Activated CD4-positive, alpha-beta T cell treated with anti-CD3 and anti-CD28 coated beads, Interleukin-2, amount 50 U/mL, for 4 hours (primary cell): ENCODE data around the gene SLC16A12.

Source experiments
- DNase-seq, 2 experiments: peaks; one replicate each; pipeline ENCODE4 v3.0.0-alpha.2; 2020

The SLC16A12 gene, protein sequence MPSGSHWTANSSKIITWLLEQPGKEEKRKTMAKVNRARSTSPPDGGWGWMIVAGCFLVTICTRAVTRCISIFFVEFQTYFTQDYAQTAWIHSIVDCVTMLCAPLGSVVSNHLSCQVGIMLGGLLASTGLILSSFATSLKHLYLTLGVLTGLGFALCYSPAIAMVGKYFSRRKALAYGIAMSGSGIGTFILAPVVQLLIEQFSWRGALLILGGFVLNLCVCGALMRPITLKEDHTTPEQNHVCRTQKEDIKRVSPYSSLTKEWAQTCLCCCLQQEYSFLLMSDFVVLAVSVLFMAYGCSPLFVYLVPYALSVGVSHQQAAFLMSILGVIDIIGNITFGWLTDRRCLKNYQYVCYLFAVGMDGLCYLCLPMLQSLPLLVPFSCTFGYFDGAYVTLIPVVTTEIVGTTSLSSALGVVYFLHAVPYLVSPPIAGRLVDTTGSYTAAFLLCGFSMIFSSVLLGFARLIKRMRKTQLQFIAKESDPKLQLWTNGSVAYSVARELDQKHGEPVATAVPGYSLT

DNA sequence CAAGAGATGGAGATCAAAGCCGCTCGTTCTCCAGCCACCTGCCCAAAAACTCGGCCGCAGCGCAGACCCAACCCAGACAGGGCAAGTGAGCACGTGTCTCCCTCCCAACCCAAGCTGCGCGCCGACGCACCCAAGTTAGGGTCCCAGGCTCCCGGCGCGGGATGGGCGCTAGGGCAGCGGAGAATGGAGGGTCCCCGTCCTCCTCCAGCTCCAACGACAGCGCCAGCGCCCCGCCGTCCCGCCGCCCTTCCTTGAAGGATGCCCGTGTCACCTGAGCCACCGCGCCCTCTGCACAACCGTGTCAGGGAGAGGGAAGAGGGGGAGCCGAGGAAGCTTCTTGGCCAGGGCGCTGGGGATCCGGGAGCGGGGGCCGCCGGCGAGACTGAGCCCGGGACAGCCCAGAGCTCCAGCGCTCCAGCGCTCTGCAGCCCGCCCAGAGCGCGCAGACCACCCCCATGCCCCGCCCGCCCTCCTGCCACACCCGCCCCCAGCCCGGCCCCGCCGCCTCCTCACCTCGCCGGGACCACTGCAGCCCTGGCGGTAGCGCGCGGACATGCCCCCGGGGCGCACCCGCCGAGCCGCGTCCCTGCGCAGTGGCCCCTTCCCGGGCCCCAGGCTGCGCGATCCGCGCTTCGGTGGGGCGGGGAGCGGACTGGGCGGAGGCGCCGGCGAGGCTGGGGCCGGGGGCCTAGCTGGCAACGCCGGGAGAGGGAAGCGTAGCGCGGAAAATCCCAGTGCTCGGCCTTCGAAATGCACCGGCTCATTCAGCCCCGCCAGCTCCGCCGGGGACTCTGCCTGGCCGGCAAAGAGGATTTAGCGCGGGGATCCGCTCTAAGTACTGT is at the start of gene SLC16A12:
SLC16A12 (minus strand) TSS at position 424 of the 842 bp plus-strand sequence. CDS start 73,016 bp downstream, outside the sequence.
- no peak for DNase-seq

DNA sequence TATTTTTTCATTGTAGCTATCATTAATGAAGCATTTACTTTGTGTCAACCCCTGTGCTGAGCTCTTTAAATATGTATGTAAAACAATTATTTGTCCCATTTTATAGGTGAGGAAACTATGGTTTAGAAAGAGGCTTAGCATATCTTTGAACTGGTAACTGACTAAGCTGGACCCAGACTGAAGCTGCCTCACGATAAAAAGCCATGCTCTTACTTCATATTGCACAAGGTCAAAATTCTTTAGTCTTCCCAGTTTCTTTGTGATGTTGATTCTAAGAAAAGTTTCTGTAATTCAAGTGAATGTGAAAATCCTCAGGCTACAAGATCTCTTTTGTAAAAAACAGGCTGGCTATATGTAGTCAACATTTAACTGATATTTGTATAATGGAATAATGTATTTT is 46.6 kb upstream of the SLC16A12 start:
- no peak for DNase-seq

DNA sequence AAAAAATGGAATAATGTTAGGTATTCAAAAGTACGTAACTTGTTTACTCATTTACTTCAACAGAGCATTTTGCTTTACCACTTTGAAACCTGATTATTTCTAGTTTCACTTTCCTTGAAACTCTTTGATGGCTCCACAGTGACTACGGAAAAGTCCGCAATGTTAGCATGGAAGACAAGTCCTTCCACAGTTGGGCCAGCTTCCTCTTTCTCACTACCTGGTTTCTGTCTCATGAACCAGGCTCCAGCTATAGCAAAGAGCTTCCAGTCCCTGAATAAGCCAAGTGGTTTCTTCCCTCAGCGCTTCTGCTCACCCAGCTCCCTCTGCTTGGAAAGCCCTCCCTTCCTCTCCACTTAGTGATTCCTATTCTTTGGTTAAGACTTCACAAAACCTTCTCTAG is 44.8 kb upstream of the SLC16A12 start:
- DNase-seq = no peak

DNA sequence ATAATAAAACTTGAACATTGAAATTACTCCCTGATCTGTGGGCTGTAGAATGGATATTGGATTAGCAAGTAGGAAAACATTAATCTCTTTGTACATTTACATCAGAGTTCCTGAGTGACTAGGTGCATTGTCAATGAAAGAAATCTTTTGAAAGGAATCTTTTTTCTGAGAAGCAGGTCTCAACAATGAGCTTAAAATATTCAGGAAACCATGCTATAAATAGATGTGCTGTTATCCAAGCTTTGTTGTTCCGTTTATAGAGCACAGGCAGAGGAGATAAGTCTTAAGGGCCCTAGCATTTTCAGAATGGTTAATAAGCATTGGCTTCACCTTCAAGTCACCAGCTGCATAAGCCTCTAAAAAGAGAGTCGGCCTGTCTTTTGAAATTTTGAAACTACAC is 41.3 kb upstream of the SLC16A12 start:
- DNase-seq = no peak

DNA sequence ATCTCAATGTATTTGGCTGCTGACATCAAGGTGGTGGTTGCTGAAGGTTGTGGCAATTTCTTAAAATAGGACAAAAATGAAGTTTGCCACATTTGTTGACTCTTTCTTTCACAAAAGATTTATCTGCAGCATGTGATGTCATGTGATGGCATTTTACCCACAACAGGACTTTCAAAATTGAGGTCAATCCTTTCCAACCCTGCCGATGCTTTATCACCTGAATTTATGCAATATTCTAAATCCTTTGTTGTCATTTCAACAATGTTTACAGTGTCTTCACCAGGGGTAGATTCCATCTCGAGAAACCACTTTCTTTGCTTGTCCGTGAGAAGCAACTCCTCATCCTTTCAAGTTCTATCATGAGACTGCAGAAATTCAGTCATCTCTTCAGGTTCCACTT is 40.6 kb upstream of the SLC16A12 start:
- no peak for DNase-seq

DNA sequence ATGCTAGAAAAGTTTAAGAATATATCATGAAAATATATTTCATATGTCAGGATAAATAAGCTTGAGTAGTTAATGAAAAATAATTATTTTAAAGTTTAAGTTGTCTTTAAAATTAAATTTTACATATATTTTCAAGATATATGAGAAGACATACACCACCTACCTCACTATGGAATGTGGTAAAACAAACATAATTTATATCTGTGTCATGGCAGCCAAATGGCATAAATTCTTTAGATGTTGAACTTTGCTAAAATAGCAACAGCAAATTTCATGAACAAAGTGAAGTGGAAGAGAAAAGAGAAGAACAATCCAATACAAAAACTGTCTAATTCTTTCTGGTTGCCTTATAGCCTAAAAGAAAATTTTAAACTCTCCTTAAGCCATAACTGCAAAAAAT is 39.6 kb upstream of the SLC16A12 start:
- no peak for DNase-seq

DNA sequence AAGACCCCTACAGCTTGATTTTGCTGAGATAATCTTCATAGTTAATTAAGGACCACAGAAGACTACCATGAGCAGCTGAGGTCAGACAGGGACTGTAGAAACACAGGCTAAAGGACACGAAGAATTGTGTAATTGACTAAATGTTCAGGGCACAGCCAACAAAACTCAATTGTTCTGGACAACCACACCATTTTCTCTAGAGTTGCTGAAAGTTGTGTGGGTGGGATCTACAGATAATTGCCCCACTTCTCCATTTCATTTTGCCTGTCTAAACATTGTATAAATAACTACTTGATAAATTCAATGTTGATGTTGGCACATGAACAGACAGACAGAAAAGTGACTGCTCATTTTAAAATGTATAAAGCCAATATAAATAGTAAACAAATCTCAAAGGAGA is 39.0 kb upstream of the SLC16A12 start:
- no peak for DNase-seq

DNA sequence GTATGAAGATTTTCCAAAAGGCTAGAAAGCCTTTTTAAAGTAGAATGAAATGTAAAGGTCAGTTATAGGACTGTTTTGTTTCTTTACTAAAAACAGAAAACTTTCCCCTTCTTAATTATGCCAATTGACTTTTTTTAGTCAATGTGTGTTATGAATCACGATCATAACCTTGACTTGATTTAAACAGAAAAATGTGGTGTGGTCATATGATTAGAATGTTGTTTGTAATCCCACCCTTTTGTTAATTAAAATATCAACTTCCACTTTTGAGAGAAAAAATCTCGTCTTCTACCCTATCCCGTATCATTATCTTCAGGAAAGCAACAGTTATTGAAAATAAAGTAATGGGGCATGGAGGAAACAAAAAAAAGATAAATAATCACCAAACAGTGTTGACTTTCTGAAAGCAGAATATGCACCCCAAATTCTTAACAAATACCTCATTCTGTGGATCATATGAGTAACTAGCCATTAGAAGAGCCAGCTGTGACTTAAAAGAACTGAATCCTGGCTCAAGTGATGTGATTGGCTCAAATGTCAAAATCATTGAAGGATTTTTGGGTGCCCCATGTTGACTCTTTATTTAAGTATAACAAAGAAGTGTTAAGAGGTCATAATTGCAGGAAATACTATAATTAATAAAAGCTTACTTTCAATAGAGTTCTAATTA is 32.3 kb upstream of the SLC16A12 start:
- DNase-seq = no peak

DNA sequence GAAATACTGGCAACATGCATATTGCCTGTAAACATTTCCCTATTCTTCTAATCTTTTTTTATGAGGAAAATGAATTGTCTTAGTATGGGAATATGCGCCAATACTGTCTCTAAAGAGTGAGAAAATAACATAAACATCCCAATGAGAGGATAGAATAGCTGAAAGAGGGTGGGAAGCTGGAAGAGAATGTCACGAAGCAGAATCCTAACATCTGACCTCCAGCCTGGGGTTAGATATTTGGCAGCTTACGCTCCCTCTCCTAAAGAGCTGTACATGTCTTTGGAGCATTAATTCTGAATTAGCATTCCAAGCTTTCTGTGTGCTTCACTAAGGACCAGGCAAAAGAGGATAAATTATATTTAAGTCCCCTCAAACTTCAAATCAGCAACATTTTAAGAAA is 31.6 kb upstream of the SLC16A12 start:
- no peak for DNase-seq

DNA sequence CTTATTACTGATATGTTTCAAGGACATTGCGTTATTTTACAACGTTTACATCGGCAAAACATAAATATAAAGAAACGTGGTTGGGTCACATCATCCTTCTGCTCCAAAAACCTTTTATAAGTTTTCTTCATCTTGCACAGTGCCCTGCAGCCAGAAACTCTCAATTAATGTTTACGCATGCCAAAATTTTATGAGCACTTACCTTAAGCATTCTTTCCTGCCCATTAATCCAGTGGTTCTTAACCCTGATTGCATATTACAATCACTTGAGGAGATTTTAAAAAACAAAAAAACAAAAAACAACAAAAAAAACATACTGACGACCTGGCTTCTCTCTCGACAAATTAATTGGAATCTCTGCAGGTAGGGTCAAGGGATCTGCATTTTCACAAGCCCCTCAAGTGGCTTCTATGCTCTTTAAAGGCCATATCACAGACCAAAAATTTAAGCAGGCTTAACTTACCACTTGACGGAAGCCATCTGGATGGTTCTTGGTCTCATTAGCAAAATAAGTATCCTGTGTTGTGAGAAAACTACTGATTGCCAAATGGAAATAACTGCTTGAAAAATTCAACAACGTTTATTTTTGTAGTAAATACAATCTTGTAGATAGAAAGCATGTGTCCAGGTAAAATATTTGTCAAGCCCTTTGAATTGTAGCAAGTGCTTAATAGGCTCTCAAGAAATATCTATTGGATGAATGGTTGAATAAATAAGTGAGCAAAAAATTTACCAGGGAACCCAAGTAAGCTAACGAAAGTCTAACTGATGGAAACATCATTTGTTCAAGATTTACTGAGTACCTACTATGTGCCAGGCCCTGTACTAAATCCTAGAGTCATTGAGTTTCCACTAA is 30.9 kb upstream of the SLC16A12 start:
- DNase-seq = no peak

DNA sequence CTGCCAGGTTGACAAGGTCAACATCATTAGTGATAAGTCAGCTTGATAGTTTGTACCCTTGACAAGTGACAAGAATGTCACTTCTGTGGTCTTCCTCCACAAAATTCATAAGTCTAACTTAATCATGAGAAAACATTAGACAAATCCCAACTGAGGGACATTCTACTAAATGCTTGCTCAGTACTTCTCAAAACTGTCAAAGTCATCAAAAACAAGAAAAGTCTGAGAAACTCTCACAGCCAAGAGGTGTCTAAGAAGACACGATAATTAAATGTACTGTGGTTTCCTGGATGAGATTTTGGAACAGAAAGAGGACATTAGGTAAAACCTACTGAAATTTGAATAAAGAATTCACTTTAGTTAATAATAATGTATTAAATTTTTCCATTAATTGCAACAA is 29.8 kb upstream of the SLC16A12 start:
- no peak for DNase-seq

DNA sequence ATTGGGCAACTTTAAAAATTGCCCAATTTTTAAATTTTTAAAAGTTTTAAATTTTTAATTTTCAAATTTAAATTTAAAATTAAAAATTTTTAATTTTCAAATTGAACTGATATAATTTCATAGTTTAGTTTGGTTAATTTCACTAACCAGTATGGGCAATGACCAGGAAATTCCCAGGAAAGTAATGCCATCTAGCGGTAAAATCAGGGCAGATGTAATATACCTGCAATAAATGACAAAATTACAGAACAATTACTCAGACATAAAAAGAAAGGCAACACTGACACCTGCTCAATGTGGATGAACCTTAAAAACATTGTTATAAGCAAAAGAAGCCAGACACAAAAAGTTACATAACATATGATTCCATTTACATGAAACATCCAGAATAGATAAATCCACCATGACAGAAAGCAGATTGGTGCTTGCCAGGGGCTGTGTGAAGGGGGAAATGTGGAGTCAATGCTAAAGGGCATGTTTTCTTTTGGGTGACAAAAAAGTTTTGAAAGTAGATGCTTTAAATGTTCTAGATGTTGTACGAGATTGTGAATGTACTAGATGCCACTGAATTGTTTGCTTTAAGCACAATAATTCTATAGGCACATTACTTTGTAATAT is 28.6 kb upstream of the SLC16A12 start:
- no peak for DNase-seq

DNA sequence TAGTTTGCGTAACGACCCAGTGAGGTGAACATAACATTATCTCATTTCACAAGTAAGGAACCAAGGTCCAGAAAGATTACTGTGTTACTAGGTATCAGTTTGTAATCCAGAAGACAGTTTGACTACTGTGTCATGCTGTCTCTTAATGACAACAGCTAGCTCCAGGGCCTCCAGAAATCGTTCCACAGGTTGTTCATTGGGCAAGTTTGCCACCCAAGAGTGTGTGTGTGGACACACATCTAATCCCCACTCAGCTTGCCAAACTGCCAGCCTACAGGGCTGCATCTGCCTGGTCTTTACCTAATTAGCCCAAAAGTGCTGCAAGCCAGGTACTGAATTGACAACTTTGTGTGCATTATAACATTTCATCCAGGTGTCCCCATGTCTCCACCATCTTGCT is 27.9 kb upstream of the SLC16A12 start:
- DNase-seq = no peak

DNA sequence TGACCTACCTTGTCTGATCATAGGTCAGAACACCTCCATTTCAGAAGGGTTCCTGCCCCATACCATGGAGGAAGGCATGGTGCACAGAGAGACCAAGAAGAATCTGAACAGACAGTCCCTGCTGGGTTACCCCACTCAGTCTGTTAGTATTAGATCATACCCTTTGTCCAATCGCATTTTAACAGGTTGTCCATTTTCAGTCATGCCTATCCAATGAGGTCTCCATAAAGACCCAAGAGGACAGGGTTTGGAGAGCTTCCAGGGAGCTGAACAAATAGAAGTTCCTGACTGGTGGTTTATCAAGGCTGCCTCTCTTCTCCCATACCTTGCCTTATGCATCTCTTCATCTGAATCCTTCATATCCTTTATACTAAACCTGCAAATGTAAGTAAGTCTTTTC is 21.2 kb upstream of the SLC16A12 start:
- no peak for DNase-seq

DNA sequence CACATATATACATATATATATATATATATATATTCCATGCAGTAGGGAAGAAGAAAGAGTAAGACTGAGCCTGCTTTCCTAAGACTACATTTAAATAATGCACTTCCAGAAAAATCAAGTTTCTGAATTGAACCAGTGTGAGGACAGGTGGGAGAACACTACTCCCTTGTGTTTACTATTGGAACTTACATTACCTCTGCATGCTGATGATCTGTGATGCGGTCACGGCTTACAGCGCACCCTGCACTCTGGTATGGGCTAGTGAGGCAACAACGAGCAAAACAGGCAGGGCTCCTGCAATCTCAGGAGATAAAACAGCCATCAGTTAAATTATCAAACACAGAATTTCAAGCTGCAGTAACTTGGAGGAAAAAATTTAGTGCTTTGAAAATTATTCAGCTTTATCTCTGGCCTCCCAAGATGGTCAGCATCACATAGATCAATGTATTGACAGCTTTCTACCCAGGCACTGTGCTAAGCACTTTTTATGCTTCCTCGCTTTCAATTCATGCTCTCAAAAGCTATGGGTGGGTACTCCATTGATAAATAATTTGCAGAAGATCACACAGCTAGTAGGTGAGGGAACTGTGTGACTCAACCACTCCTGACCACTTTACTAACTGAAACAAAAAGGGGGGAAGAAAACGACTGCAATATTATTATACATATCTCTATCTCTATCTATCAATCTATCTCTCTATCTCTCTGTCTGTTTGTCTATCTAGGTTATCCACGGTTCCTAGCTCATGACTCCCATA is 20.5 kb upstream of the SLC16A12 start:
- no peak for DNase-seq

DNA sequence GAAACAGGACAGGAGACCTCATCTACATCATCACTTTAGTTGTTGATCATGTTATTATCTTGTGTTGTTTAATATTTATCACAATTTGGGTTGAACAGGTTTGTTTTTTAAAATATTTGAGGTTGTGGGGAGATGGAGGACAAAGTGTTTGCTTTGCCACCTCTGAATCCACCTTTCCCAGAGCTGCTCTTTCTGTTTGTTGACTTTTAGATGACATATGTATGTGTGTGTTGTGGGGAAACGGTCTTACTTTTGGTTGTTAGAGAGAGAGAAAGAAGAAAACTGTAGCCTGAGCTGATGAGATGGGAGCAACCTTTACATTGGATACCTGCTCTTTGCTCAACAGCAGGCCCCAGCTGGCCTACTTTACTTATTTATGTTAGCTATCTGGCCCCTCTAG is 19.0 kb upstream of the SLC16A12 start:
- no peak for DNase-seq

DNA sequence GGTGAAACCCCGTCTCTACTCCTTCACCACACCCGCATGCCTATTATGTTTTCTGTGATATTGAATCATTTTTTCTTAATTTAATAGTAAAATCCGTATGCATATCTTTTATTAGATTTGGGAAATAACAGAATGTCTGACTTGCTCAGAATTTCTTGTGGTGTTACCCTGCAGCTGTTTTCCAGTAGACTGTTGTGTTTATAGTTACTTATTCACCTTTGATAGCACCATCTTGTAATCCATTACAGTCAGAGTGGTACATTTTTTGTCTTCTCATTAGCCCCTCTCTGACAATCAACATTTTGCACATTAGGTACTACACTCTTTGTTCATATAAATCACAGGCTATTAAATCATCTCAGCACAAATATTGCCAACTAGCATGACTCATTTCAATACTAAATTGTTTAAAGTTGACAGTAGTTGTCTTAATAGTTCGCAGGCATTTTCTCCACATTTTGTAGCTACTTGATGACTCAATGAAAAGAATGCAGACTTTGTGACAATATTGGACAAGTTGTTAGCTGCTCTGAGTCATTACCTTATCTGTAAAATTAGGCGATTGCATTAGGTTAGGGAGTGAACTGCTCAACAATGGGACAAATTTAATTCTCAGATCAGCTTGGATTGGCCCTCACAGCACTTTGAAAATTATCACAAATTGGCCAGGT is 17.8 kb upstream of the SLC16A12 start:
- no peak for DNase-seq

DNA sequence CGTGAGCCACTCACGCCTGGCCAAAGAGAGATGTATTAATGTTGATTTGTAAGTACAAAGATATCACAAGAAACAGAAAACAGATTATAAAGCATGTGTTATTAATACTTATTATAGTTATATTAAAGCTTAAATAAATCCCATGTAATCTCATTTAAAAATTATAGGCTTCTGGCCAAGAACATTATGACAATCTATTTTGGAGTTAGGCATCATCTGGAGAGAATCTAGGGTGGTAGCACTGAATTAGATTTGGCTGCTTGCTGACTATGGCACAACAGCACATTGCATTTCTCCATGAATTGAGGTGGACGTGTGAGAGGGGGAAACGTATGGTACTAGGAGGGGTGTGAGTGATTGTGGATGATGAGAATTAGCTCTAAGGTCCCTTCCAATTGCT is 16.8 kb upstream of the SLC16A12 start:
- no peak for DNase-seq

DNA sequence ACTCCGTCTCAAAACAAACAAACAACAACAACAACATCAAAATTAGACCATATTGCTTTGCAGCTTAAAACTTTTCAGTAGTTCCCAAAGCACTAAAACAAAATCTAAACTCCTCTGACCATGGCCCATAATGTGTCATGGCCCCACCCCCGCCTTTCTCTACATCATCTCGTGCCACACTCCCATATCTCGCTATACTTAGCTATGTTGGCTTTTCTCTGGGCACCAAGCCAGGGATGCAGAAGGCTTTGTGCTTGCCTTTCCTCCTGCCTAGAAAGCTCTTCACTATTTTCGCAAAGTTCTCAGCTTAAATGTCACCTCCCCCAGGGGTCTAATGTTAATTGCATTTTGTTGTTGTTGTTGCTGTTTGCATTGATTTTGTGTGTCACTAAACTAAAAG is 15.1 kb upstream of the SLC16A12 start:
- DNase-seq = no peak

DNA sequence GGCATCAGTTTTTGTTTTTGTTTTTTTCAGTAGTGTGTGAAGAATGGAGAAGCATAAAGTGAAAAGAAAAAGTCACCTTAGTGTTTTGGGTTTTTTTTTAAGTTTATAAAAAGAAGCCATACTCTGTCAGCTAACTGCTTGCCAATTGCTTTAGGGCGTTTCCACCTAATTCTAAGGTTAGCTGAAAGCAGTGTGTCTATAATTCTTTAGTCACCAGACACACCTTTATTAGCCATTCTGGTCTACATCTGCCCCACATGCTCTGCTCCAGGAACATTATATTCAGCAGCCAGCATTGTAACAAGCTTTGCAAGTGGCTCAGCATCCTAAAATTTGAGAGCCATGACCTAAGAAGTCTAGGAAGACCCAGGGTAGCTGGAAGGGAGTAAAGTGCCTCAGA is 14.1 kb upstream of the SLC16A12 start:
- no peak for DNase-seq

DNA sequence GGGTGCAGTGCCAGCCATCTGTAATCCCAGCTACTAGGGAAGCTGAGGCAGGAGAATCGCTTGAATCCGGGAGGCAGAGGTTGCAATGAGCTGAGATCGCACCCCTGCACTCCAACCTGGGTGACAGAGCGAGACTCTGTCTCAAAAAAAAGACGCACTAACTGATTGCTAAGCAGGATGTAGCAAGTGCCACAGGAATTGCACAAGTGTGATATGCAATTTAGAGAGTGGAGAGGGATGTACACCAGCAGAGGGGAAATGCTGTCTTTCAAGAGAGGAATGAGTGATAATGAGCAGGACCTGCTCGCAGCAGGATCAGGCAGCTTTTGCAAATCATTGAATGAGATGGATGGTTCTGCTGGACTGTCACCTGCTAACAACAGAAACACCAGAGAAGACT is 13.3 kb upstream of the SLC16A12 start:
- DNase-seq = no peak
